ENCODE measurements around the gene F12.
A peak's percentile ranks its signal among the peaks of the same experiment; 100 is the strongest.

Gene F12

GRCh38 chr5:177368869-177369644 lies 40.3 kb downstream of the F12 start:
- Histone ChIP-seq H3K4me2 (ENCODE audit: insufficient read depth, low read length) (no peak overlapping the region), H2AFZ (ENCODE audit: low read depth, low read length) (no peak overlapping the region), H3K27me3 (ENCODE audit: insufficient read depth, low read length, poor library complexity) (no peaks in the 10 kb centered on the region), H3K9ac (ENCODE audit: low read depth, low read length) (no peak overlapping the region), H3K4me3 (ENCODE audit: low read depth in 1 of 2, low read length in 2 of 2) (no peak overlapping the region), H3K9me3 (ENCODE audit: insufficient read depth, low read length, severe bottlenecking) (no peaks in the 10 kb centered on the region), H3K36me3 (ENCODE audit: insufficient read depth, low read length) (no peaks in the 10 kb centered on the region), H3K79me2 (ENCODE audit: insufficient read depth, low read length) (no peaks in the 10 kb centered on the region), H4K20me1 (ENCODE audit: insufficient read depth, low read length) (no peaks in the 10 kb centered on the region), H3K4me1 (ENCODE audit: insufficient read depth, low read length) (peaks cover 12% of the 10 kb centered on the region), H3K27ac (ENCODE audit: low read length) (no peak overlapping the region)
- no peak for TF ChIP-seq EZH2 (IDR thresholded peaks at IDR 0.05; ENCODE audit: borderline replicate concordance, low read depth, low read length, severe bottlenecking)
- TF ChIP-seq CTCF (IDR thresholded peaks at IDR 0.05; ENCODE audit: borderline replicate concordance, extremely low read depth, low read length, poor library complexity, severe bottlenecking): peak; percentile 81
- peak; percentile 70; the same call in 2 of the 3 replicates for ATAC-seq (ENCODE audit: insufficient read depth, low read depth)
- peak; percentile 40 for DNase-seq

- Histone ChIP-seq H4K20me1 (ENCODE audit: insufficient read depth, low read length) (no peaks in the 10 kb centered on the region), H3K27ac (ENCODE audit: low read length) (no peak overlapping the region), H3K4me1 (ENCODE audit: insufficient read depth, low read length) (peaks cover 17% of the 10 kb centered on the region), H2AFZ (ENCODE audit: low read depth, low read length) (no peak overlapping the region), H3K36me3 (ENCODE audit: insufficient read depth, low read length) (no peaks in the 10 kb centered on the region), H3K4me3 (ENCODE audit: low read depth in 1 of 2, low read length in 2 of 2) (no peak overlapping the region), H3K27me3 (ENCODE audit: insufficient read depth, low read length, poor library complexity) (no peaks in the 10 kb centered on the region), H3K79me2 (ENCODE audit: insufficient read depth, low read length) (no peaks in the 10 kb centered on the region), H3K9me3 (ENCODE audit: insufficient read depth, low read length, severe bottlenecking) (no peaks in the 10 kb centered on the region), H3K9ac (ENCODE audit: low read depth, low read length) (no peak overlapping the region), H3K4me2 (ENCODE audit: insufficient read depth, low read length) (no peak overlapping the region)
- DNase-seq (no peak), ATAC-seq (ENCODE audit: insufficient read depth, low read depth) (no peak)
- TF ChIP-seq EZH2 (IDR thresholded peaks at IDR 0.05; ENCODE audit: borderline replicate concordance, low read depth, low read length, severe bottlenecking): no peak
- TF ChIP-seq CTCF (IDR thresholded peaks at IDR 0.05; ENCODE audit: borderline replicate concordance, extremely low read depth, low read length, poor library complexity, severe bottlenecking): no peak
These were observed 41.1 kb downstream of the F12 start for GRCh38 chr5:177367981-177368868.

- H3K79me2 ChIP-seq (ENCODE audit: insufficient read depth, low read length): no peaks in the 10 kb centered on the region
- H2AFZ ChIP-seq (ENCODE audit: low read depth, low read length): no peak overlapping the region
- TF ChIP-seq CTCF (IDR thresholded peaks at IDR 0.05; ENCODE audit: borderline replicate concordance, extremely low read depth, low read length, poor library complexity, severe bottlenecking) (no peak), EZH2 (IDR thresholded peaks at IDR 0.05; ENCODE audit: borderline replicate concordance, low read depth, low read length, severe bottlenecking) (no peak)
- no peak overlapping the region for H3K9ac ChIP-seq (ENCODE audit: low read depth, low read length)
- H3K4me2 ChIP-seq (ENCODE audit: insufficient read depth, low read length): no peak overlapping the region
- ATAC-seq (ENCODE audit: insufficient read depth, low read depth): no peak
- no peak overlapping the region for H3K27ac ChIP-seq (ENCODE audit: low read length)
- no peaks in the 10 kb centered on the region for H3K9me3 ChIP-seq (ENCODE audit: insufficient read depth, low read length, severe bottlenecking)
- no peak overlapping the region for H3K4me3 ChIP-seq (ENCODE audit: low read depth in 1 of 2, low read length in 2 of 2)
- no peaks in the 10 kb centered on the region for H4K20me1 ChIP-seq (ENCODE audit: insufficient read depth, low read length)
- H3K36me3 ChIP-seq (ENCODE audit: insufficient read depth, low read length): no peaks in the 10 kb centered on the region
- H3K27me3 ChIP-seq (ENCODE audit: insufficient read depth, low read length, poor library complexity): no peaks in the 10 kb centered on the region
- H3K4me1 ChIP-seq (ENCODE audit: insufficient read depth, low read length): peaks cover 13% of the 10 kb centered on the region
- no peak for DNase-seq
These were observed 42.0 kb downstream of the F12 start for GRCh38 chr5:177367323-177367848.
